ENCODE data around the gene CD40LG.

- TF ChIP-seq, protein P1, sequence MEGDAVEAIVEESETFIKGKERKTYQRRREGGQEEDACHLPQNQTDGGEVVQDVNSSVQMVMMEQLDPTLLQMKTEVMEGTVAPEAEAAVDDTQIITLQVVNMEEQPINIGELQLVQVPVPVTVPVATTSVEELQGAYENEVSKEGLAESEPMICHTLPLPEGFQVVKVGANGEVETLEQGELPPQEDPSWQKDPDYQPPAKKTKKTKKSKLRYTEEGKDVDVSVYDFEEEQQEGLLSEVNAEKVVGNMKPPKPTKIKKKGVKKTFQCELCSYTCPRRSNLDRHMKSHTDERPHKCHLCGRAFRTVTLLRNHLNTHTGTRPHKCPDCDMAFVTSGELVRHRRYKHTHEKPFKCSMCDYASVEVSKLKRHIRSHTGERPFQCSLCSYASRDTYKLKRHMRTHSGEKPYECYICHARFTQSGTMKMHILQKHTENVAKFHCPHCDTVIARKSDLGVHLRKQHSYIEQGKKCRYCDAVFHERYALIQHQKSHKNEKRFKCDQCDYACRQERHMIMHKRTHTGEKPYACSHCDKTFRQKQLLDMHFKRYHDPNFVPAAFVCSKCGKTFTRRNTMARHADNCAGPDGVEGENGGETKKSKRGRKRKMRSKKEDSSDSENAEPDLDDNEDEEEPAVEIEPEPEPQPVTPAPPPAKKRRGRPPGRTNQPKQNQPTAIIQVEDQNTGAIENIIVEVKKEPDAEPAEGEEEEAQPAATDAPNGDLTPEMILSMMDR (optimal IDR thresholded peaks at IDR 0.05 in 1 of 3, IDR thresholded peaks at IDR 0.05 in 1 of 3, conservative IDR thresholded peaks at IDR 0.05 in 1 of 3; ENCODE audit: extremely low read depth in 1 of 3, insufficient read depth in 2 of 3, low read length in 3 of 3) = no peak
- TF ChIP-seq EZH2 (IDR thresholded peaks at IDR 0.05; ENCODE audit: low read length) = no peak
Observed at GRCh38 chrX:136620780-136621179, 27.2 kb upstream of the CD40LG start.

All from keratinocyte (primary cell).